Mammary epithelial cell (primary cell): ENCODE results near the gene ZNF549.

Experiments
- CTCF ChIP-seq, 2 donors: IDR thresholded peaks in 1 of 2; conservative IDR thresholded peaks in 1 of 2; 2 replicates each; pipeline ENCODE4 v1.5.1; 2011 to 2012; ENCODE audit warnings: inconsistent platforms in 2 of 2, low read length in 2 of 2, mild to moderate bottlenecking in 2 of 2, control low read depth in 1 of 2, low read depth in 1 of 2; ENCODE audit not compliant: insufficient read depth in 1 of 2; ENCODE audit errors: extremely low read depth in 1 of 2
- EZH2 ChIP-seq: IDR thresholded peaks from 2 replicates; pipeline ENCODE4 v1.6.1; 2012; ENCODE audit warnings: low read length, inconsistent platforms, borderline replicate concordance

GRCh38 chr19:57583104-57583520 lies 56.0 kb downstream of the ZNF549 start:
- no peak for TF ChIP-seq CTCF (conservative IDR thresholded peaks at IDR 0.05 in 1 of 2, IDR thresholded peaks at IDR 0.05 in 1 of 2; ENCODE audit: extremely low read depth in 1 of 2, insufficient read depth in 1 of 2, low read depth in 1 of 2, low read length in 2 of 2)
- no peak for TF ChIP-seq EZH2
